GM12865 (cell line): ENCODE measurements around the gene C17orf67.

Experiments
- DNase-seq: peaks from one replicate; pipeline ENCODE4 v3.0.0; 2010; ENCODE audit warnings: low read depth
- H3K4me3 ChIP-seq: 2 replicates; pipeline ENCODE4 v1.5.1; 2011; ENCODE audit warnings: mild to moderate bottlenecking, low read depth, low read length, control low read depth
- TF ChIP-seq, protein P1 (sequence below): IDR thresholded peaks from 2 replicates; pipeline ENCODE4 v1.5.1; 2011; ENCODE audit warnings: low read length, control low read depth, low read depth, inconsistent platforms; ENCODE audit not compliant: insufficient read depth; ENCODE audit errors: missing control alignments

Gene C17orf67

DNA sequence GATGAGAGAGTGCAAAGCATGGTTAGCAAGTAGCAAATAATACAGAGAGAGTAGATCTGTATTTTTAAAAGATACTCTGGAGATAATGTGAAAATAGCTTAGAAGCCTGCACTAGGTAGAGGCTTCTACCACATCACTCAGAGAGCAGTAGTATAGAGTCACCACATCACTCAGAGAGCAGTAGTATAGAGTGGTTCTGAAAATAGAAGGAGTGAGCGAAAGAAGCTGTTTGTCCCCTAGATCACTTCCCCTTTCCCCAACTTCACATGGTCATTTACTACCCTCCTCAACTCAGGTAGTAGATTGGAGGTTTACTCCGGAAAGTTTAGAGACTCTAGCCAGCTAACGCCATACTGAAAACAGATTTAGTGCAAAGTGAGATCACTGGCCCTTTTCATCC lies 17.3 kb upstream of the C17orf67 start:
- TF ChIP-seq, protein P1, sequence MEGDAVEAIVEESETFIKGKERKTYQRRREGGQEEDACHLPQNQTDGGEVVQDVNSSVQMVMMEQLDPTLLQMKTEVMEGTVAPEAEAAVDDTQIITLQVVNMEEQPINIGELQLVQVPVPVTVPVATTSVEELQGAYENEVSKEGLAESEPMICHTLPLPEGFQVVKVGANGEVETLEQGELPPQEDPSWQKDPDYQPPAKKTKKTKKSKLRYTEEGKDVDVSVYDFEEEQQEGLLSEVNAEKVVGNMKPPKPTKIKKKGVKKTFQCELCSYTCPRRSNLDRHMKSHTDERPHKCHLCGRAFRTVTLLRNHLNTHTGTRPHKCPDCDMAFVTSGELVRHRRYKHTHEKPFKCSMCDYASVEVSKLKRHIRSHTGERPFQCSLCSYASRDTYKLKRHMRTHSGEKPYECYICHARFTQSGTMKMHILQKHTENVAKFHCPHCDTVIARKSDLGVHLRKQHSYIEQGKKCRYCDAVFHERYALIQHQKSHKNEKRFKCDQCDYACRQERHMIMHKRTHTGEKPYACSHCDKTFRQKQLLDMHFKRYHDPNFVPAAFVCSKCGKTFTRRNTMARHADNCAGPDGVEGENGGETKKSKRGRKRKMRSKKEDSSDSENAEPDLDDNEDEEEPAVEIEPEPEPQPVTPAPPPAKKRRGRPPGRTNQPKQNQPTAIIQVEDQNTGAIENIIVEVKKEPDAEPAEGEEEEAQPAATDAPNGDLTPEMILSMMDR: no peak
- no peak for DNase-seq
- no peak overlapping the region for H3K4me3 ChIP-seq

DNA sequence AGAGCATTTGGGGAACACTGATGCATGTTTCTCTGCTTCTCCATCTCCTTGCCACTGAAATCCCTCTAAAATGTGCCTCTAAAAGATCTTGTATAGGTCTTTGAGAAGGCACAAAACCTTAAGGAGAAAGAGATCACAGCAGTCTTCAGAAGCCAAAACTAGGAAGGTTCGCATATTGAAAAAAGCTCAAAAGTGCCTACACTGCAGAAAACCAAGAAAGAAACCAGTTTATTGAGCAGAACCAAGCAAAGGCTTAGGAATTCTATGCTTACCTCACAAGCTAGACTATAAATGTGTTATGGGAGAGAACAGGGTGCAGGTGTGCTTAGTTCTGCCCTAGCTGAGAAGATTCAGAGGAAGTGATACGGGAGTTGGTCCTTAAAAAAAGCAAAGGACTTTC lies 16.9 kb upstream of the C17orf67 start:
- H3K4me3 ChIP-seq: no peak overlapping the region
- TF ChIP-seq, protein P1: no peak
- no peak for DNase-seq

DNA sequence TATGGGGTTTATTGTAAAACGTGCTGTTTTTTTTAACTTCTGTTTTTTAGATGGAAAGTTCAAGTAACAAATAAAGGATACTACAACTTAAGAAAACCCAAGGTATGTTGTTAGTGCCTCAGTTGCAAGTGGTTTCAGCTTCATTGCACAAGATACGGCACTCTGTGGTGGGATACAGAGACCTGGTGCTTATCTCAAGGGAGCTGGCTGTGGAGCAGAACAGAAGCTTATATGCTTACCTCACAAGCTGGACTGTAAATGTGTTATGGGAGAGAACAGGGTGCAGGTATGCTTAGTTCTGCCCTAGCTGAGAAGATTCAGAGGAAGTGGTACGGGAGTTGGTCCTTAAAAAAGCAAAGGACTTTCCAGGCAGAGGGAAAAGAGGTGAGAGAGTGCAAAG lies 15.4 kb upstream of the C17orf67 start:
- H3K4me3 ChIP-seq: no peak overlapping the region
- TF ChIP-seq, protein P1: no peak
- DNase-seq: no peak

DNA sequence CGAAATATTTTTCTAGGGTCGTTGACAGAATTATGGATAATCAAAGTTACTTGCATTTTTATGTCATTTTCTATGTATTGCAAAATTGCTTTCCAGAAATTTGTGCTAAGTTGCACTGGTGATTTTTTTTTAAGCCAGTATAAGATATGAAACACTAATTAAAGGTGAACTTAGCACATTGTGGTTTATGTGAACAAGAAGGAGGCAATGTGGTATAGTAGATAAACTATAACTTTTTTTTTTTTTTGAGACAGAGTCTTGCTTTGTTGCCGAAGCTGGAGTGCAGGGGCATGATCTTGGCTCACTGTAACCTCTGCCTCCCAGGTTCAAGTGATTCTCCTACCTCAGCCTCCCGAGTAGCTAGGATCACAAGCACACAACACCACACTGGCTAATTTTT lies 13.4 kb upstream of the C17orf67 start:
- no peak overlapping the region for H3K4me3 ChIP-seq
- DNase-seq: no peak
- TF ChIP-seq, protein P1: no peak

DNA sequence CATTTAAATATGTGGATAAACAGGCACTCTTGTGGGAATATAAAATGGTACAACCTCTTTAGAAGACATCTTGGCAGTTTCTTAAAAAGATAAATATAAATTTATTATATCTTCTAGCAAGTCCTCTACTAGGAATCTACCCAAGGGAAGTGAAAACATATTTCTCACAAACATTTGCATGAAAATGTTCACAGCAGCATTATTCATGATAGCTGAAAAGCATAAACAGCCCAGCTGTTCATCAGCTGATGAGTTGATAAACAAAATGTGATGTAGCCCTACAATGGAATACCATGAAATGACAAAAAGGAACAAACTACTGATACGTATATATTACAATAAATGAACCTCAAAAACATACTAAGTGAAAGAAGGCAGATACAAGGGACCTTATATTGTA lies 12.2 kb upstream of the C17orf67 start:
- TF ChIP-seq, protein P1: no peak
- peak; percentile 25 for DNase-seq
- H3K4me3 ChIP-seq: no peak overlapping the region

DNA sequence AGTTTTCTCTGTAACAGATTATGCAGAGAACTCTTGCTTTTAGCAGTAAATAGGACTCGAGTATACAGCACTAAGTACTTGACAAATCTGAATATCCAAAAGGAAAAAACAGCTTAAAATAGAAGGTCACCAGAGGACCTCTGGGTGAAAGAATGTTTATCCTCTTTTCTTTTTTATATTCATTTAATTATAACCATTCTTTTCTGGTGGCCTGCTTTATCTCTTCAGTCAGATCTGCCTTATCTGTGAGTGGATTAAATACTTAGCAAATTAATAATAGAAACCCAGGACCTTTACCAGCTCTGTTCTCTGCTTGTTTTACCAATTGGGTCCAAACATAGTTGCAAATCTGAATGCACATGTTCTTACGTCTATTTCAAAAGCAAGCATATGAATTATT lies 8.9 kb upstream of the C17orf67 start:
- TF ChIP-seq, protein P1: no peak
- H3K4me3 ChIP-seq: no peak overlapping the region
- DNase-seq: no peak

DNA sequence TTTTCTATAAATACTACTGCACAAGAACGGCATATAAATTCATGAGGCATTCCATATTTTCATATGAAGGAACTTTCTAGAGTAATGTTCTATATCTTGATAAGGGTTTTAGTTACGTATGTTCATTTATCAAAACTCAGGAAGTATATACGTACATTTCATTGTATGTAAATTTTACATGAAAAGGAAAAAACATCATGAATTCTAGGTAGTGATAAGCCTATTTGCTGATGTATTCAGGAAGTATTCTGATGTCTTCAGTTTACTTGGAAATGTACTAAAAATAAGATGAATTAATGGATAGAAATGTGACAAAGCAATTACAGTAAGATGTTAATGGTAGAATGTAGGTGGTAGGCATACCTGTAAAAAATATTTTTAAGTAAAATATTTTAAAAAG lies 5.0 kb upstream of the C17orf67 start:
- no peak for DNase-seq
- TF ChIP-seq, protein P1: no peak
- no peak overlapping the region for H3K4me3 ChIP-seq
